Astrocyte (in vitro differentiated cells and primary cell): ENCODE measurements around the gene C2CD2. TPM values are rescaled to one million over a fixed set of nuclear protein-coding genes. Genes with fewer than 3 reads are reported as not detected.

Experiments
- DNase-seq: peaks from one replicate; pipeline ENCODE4 v3.0.0-alpha.2; 2010; ENCODE audit warnings: low read depth
- FAIRE-seq: peaks from 2 replicates; lab custom pipeline; 2011; peaks lifted over from hg19 to GRCh38; lab: Jason Lieb, UNC
- H2AFZ ChIP-seq: 2 replicates; pipeline ENCODE4 v1.6.0; 2012; ENCODE audit warnings: low read depth, low read length, inconsistent platforms
- H3K27ac ChIP-seq: 2 replicates; pipeline ENCODE4 v1.5.1; 2011; ENCODE audit warnings: low read depth, low read length, inconsistent platforms
- H3K27me3 ChIP-seq: 2 replicates; pipeline ENCODE4 v1.6.0; 2011; ENCODE audit warnings: low read length, inconsistent platforms; ENCODE audit not compliant: insufficient read depth
- H3K36me3 ChIP-seq: 2 replicates; pipeline ENCODE4 v1.5.1; 2011; ENCODE audit warnings: low read length, inconsistent platforms; ENCODE audit not compliant: insufficient read depth
- H3K4me1 ChIP-seq: 2 replicates; pipeline ENCODE4 v1.5.1; 2011; ENCODE audit warnings: low read length, inconsistent platforms; ENCODE audit not compliant: insufficient read depth
- H3K4me2 ChIP-seq: 2 replicates; pipeline ENCODE4 v1.6.0; 2012; ENCODE audit warnings: low read length, inconsistent platforms
- H3K4me3 ChIP-seq: 2 replicates; pipeline ENCODE4 v1.5.1; 2011; ENCODE audit warnings: low read depth, mild to moderate bottlenecking, low read length, inconsistent platforms; ENCODE audit not compliant: insufficient read depth
- H3K79me2 ChIP-seq: 2 replicates; pipeline ENCODE4 v1.6.0; 2012; ENCODE audit warnings: mild to moderate bottlenecking, low read length, inconsistent platforms; ENCODE audit not compliant: insufficient read depth
- H3K9ac ChIP-seq: 2 replicates; pipeline ENCODE4 v1.6.0; 2012; ENCODE audit warnings: mild to moderate bottlenecking, low read length, inconsistent platforms
- H3K9me3 ChIP-seq: 2 replicates; pipeline ENCODE4 v1.5.1; 2012; ENCODE audit warnings: low read depth, mild to moderate bottlenecking, low read length, inconsistent platforms; ENCODE audit not compliant: insufficient read depth
- H4K20me1 ChIP-seq: 2 replicates; pipeline ENCODE4 v1.6.0; 2012; ENCODE audit warnings: low read length, inconsistent platforms; ENCODE audit not compliant: insufficient read depth
- H3K27ac Mint-ChIP-seq: one replicate; pipeline ENCODE4 v1.8.0; 2021; ENCODE audit warnings: mild to moderate bottlenecking, mixed read lengths; ENCODE audit not compliant: unreplicated experiment
- H3K27me3 Mint-ChIP-seq: one replicate; pipeline ENCODE4 v1.8.0; 2021; ENCODE audit warnings: low read depth, mixed read lengths; ENCODE audit not compliant: unreplicated experiment
- H3K36me3 Mint-ChIP-seq: one replicate; pipeline ENCODE4 v1.8.0; 2021; ENCODE audit warnings: low read depth, mixed read lengths; ENCODE audit not compliant: unreplicated experiment
- H3K4me1 Mint-ChIP-seq: one replicate; pipeline ENCODE4 v1.8.0; 2021; ENCODE audit warnings: low read depth, mixed read lengths; ENCODE audit not compliant: unreplicated experiment
- H3K4me3 Mint-ChIP-seq: one replicate; pipeline ENCODE4 v1.8.0; 2021; ENCODE audit warnings: mild to moderate bottlenecking, moderate library complexity, mixed read lengths; ENCODE audit not compliant: unreplicated experiment
- H3K9me3 Mint-ChIP-seq: one replicate; pipeline ENCODE4 v1.8.0; 2021; ENCODE audit warnings: mild to moderate bottlenecking, mixed read lengths; ENCODE audit not compliant: unreplicated experiment
- EZH2 ChIP-seq: IDR thresholded peaks from 2 replicates; pipeline ENCODE4 v1.6.1; 2012; ENCODE audit warnings: mild to moderate bottlenecking, low read length, inconsistent platforms; ENCODE audit not compliant: insufficient read depth
- total RNA-seq: library from RNA; stranded (reverse); gene quantifications from 2 replicates; pipeline ENCODE4 v1.2.1, GENCODE V29; 2021
- TF ChIP-seq, protein P1 (sequence below): IDR thresholded peaks from 2 replicates; pipeline ENCODE4 v1.5.1; 2011; ENCODE audit warnings: low read depth, mild to moderate bottlenecking, inconsistent platforms, low read length, moderate library complexity; ENCODE audit not compliant: insufficient read depth

The C2CD2 gene
- total RNA-seq, 1 donor from 2014 or later: 8.3 TPM

GRCh38 chr21:41972511-41973205, 18.8 kb upstream of the C2CD2 start:
- no peak overlapping the region for H3K4me2 ChIP-seq
- no peaks in the 10 kb centered on the region for H4K20me1 ChIP-seq
- no peak overlapping the region for H2AFZ ChIP-seq
- Mint-ChIP-seq H3K9me3 (peaks cover 4% of the 10 kb centered on the region), H3K36me3 (no peaks in the 10 kb centered on the region), H3K27me3 (peaks cover 9% of the 10 kb centered on the region), H3K4me3 (no peak overlapping the region), H3K4me1 (no peaks in the 10 kb centered on the region), H3K27ac (no peak overlapping the region)
- TF ChIP-seq EZH2: no peak
- TF ChIP-seq, protein P1, sequence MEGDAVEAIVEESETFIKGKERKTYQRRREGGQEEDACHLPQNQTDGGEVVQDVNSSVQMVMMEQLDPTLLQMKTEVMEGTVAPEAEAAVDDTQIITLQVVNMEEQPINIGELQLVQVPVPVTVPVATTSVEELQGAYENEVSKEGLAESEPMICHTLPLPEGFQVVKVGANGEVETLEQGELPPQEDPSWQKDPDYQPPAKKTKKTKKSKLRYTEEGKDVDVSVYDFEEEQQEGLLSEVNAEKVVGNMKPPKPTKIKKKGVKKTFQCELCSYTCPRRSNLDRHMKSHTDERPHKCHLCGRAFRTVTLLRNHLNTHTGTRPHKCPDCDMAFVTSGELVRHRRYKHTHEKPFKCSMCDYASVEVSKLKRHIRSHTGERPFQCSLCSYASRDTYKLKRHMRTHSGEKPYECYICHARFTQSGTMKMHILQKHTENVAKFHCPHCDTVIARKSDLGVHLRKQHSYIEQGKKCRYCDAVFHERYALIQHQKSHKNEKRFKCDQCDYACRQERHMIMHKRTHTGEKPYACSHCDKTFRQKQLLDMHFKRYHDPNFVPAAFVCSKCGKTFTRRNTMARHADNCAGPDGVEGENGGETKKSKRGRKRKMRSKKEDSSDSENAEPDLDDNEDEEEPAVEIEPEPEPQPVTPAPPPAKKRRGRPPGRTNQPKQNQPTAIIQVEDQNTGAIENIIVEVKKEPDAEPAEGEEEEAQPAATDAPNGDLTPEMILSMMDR: no peak
- no peak for FAIRE-seq
- no peak overlapping the region for H3K27ac ChIP-seq
- no peaks in the 10 kb centered on the region for H3K79me2 ChIP-seq
- no peaks in the 10 kb centered on the region for H3K36me3 ChIP-seq
- H3K27me3 ChIP-seq: peaks cover 3% of the 10 kb centered on the region
- H3K4me1 ChIP-seq: no peaks in the 10 kb centered on the region
- no peak for DNase-seq
- H3K9ac ChIP-seq: no peak overlapping the region
- H3K9me3 ChIP-seq: no peaks in the 10 kb centered on the region
- H3K4me3 ChIP-seq: no peak overlapping the region

DNA sequence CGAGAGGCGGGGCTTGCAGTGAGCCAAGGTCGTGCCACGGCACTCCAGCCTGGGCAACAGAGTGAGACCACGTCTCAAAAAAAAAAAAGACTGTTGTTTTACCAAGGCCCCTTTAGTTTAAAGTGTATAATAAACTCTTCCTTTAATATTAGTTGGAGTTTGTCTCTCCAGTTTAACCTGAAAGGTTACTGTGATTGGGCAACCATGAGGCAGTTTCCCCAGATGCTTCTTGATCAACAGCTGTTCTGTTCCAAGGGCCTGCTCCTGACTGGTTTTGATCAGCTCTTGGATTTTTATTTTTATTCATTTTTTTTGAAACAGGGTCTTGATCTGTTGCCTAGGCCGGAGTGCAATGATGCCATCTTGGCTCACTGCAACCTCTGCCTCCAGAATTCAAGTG, 18.1 kb upstream of the C2CD2 start:
- no peak for FAIRE-seq
- Mint-ChIP-seq H3K27me3 (peaks cover 14% of the 10 kb centered on the region), H3K4me1 (no peaks in the 10 kb centered on the region), H3K4me3 (no peak overlapping the region), H3K27ac (no peak overlapping the region), H3K9me3 (peaks cover 7% of the 10 kb centered on the region), H3K36me3 (no peaks in the 10 kb centered on the region)
- no peaks in the 10 kb centered on the region for H3K9me3 ChIP-seq
- no peak overlapping the region for H2AFZ ChIP-seq
- no peak overlapping the region for H3K27ac ChIP-seq
- peaks cover 3% of the 10 kb centered on the region for H3K27me3 ChIP-seq
- H3K4me1 ChIP-seq: no peaks in the 10 kb centered on the region
- H3K36me3 ChIP-seq: no peaks in the 10 kb centered on the region
- no peak overlapping the region for H3K4me3 ChIP-seq
- H3K79me2 ChIP-seq: no peaks in the 10 kb centered on the region
- no peak for DNase-seq
- no peaks in the 10 kb centered on the region for H4K20me1 ChIP-seq
- no peak overlapping the region for H3K9ac ChIP-seq
- H3K4me2 ChIP-seq: no peak overlapping the region
- no peak for TF ChIP-seq EZH2
- TF ChIP-seq, protein P1: no peak
